Upper lobe of right lung (tissue), 1 donor: ENCODE results near the gene TDRD10. TPM values are rescaled to one million over a fixed set of nuclear protein-coding genes. Genes with fewer than 3 reads are reported as not detected.
A peak's percentile ranks its signal among the peaks of the same experiment; 100 is the strongest.

Source experiments
- ATAC-seq: fragments of 200-7000 bp; cut with Tn5 transposase; one replicate; pipeline ENCODE4 v1.9.1; 2020; ENCODE audit warnings: mild to moderate bottlenecking, moderate library complexity
- DNase-seq: peaks from one replicate; pipeline ENCODE4 v3.0.0-alpha.2; 2020
- H3K27ac ChIP-seq: fragments of 200-600 bp; one replicate; pipeline ENCODE4 v1.8.0; 2022
- H3K27me3 ChIP-seq: fragments of 200-600 bp; one replicate; pipeline ENCODE4 v1.8.0; 2022; ENCODE audit warnings: mild to moderate bottlenecking
- H3K36me3 ChIP-seq: fragments of 200-600 bp; one replicate; pipeline ENCODE4 v1.8.0; 2022
- H3K4me1 ChIP-seq: fragments of 200-600 bp; one replicate; pipeline ENCODE4 v1.8.0; 2022
- H3K4me3 ChIP-seq: fragments of 200-600 bp; one replicate; pipeline ENCODE4 v1.8.0; 2022; ENCODE audit warnings: mild to moderate bottlenecking
- H3K9me3 ChIP-seq: fragments of 200-600 bp; one replicate; pipeline ENCODE4 v1.8.0; 2022
- CTCF ChIP-seq: fragments of 200-600 bp; IDR thresholded peaks from one replicate; pipeline ENCODE4 v1.8.0; 2022; ENCODE audit warnings: antibody characterized with exemption
- intact Hi-C: fragments of 100-400 bp; cut with DNase I; formaldehyde crosslinking; loops from one replicate; pipeline ENCODE4 v1.11.0; 2022
- total RNA-seq: library from RNA; stranded (reverse); fragmentation: NEBNext Ultra II Directional; extraction: Animal tissue kit (Norgen Biotek cat#: 25700); gene quantifications from one replicate; pipeline ENCODE4 v1.2.1, GENCODE V29; 2021
- donor health status: DM: no; HTN: yes; CAD: no; lungs with severe emphysema.

Gene TDRD10
- total RNA-seq, 1 donor from 2014 or later = 21.7 TPM

- TF ChIP-seq CTCF = no peak
- intact Hi-C loops = loop anchor here (10.0 kb wide), 1 partner anchor 70 kb away; no protein-coding TSS in a partner anchor
- ATAC-seq = peak; percentile 81
Measured at GRCh38 chr1:154474802-154475201, 27.2 kb upstream of the TDRD10 start.

GRCh38 chr1:154476791-154477190, 25.2 kb upstream of the TDRD10 start:
- TF ChIP-seq CTCF = no peak

More at GRCh38 chr1:154474802-154475201, 27.2 kb upstream of the TDRD10 start:
- Histone ChIP-seq H3K27ac (no peak overlapping the region), H3K4me1 (peaks cover 21% of the 10 kb centered on the region), H3K36me3 (no peaks in the 10 kb centered on the region), H3K9me3 (no peaks in the 10 kb centered on the region), H3K4me3 (no peak overlapping the region), H3K27me3 (no peaks in the 10 kb centered on the region)
- peak; percentile 74 for DNase-seq

DNA sequence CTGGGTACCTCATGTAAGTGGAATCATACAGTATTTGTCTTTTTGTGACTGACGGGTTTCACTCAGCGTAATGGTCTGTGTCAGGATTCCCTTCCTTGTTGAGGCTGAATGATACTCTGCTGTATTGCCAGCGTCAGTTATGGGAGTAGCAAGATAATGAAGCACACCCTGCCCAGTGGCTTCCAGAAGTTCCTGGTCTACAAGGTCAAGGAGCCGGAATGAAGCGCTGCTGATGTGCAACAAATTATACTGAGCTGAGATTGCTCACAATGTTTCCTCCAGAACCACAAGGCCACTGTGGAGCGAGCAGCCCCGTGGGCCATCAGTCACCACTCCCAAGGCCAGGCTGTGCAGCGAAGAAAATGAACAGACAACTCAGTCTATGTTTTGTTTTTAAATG, 24.0 kb upstream of the TDRD10 start:
- Histone ChIP-seq H3K36me3 (peaks cover 1% of the 10 kb centered on the region), H3K27ac (no peak overlapping the region), H3K27me3 (no peaks in the 10 kb centered on the region), H3K9me3 (no peaks in the 10 kb centered on the region), H3K4me1 (peaks cover 37% of the 10 kb centered on the region), H3K4me3 (no peak overlapping the region)
- DNase-seq (no peak), ATAC-seq (no peak)
- intact Hi-C loops = loop anchor here (10.0 kb wide), 1 partner anchor 67 kb away; no protein-coding TSS in a partner anchor
- TF ChIP-seq CTCF = no peak

More at GRCh38 chr1:154476791-154477190, 25.2 kb upstream of the TDRD10 start:
- Histone ChIP-seq H3K4me3 (no peak overlapping the region), H3K27ac (no peak overlapping the region), H3K27me3 (no peaks in the 10 kb centered on the region), H3K9me3 (no peaks in the 10 kb centered on the region), H3K36me3 (no peaks in the 10 kb centered on the region), H3K4me1 (peaks cover 37% of the 10 kb centered on the region)
- DNase-seq (no peak), ATAC-seq (no peak)
- intact Hi-C loops = loop anchor here (10.0 kb wide), 1 partner anchor 68 kb away; no protein-coding TSS in a partner anchor

DNA sequence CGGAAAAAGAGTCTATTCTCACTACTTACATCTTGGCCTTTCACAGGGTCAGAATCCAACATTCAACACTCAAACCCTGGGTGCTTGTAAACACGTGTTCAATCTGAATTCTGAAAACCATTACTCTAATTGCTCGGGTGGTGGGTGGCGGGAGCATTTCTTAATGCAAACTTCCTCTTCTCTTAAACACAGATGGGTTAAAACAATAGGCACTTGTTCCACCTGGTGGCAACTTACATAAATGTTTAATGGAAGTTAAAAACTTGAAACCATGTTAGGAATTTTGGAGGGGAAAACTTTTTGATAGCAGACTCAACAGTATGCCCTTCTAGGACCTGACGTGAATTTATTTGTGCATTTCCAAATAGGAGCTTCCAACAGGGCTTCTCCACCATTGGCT, 23.4 kb upstream of the TDRD10 start:
- ATAC-seq = peak; percentile 38
- no peak overlapping the region for H3K4me3 ChIP-seq
- H3K27me3 ChIP-seq = no peaks in the 10 kb centered on the region
- peaks cover 8% of the 10 kb centered on the region for H3K36me3 ChIP-seq
- peaks cover 39% of the 10 kb centered on the region for H3K4me1 ChIP-seq
- no peaks in the 10 kb centered on the region for H3K9me3 ChIP-seq
- intact Hi-C loops = loop anchor here (10.0 kb wide), 1 partner anchor 66 kb away; no protein-coding TSS in a partner anchor
- DNase-seq = no peak
- no peak for TF ChIP-seq CTCF
- no peak overlapping the region for H3K27ac ChIP-seq

GRCh38 chr1:154479764-154480421, 22.1 kb upstream of the TDRD10 start:
- peak; percentile 95 for TF ChIP-seq CTCF
- DNase-seq (no peak), ATAC-seq (peak; percentile 90)
- H3K9me3 ChIP-seq = no peaks in the 10 kb centered on the region
- H3K4me1 ChIP-seq = peaks cover 44% of the 10 kb centered on the region
- peaks cover 13% of the 10 kb centered on the region for H3K36me3 ChIP-seq
- H3K27me3 ChIP-seq = no peaks in the 10 kb centered on the region
- no peak overlapping the region for H3K4me3 ChIP-seq
- H3K27ac ChIP-seq = no peak overlapping the region
- intact Hi-C loops = loop anchor here (10.0 kb wide), 1 partner anchor 65 kb away; no protein-coding TSS in a partner anchor
